GM18951 (cell line): ENCODE results near the gene ADGRD2.

ENCODE experiments used
- POLR2A ChIP-seq: IDR thresholded peaks from 4 replicates; pipeline ENCODE4 v1.6.1; 2011; ENCODE audit warnings: mild to moderate bottlenecking; ENCODE audit not compliant: insufficient read length, insufficient read depth; ENCODE audit errors: extremely low read depth
- in situ Hi-C: fragments of 300-500 bp; cut with MboI; formaldehyde crosslinking; loops from one replicate; pipeline ENCODE4 v1.12.0; 2022; ENCODE audit warnings: low sequenced_read_pairs, mixed read lengths, inconsistent platforms; ENCODE audit not compliant: unreplicated experiment

The ADGRD2 gene

DNA sequence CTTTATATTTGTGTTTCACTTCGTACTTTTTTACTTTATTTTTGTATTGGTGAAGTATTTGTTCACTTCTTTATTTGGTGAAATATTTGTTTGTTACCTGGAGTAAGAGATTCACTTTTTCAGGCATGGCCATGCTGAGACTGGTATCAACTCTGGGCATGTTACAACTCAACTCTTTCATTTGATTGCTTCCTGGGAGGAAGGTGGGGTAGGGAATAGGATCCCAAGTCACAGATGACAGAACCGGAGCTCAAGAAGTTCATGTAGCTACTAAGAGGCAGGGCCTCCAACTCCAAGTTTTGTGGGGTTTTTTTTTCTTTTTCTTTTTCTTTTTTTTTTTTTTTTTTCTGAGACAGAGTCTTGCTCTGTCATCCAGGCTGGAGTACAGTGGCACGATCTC lies 6.1 kb upstream of the ADGRD2 start:
- in situ Hi-C loops: no loop called here
- no peak for TF ChIP-seq POLR2A

GRCh38 chr9:124447297-124447661 lies 3.0 kb upstream of the ADGRD2 start:
- TF ChIP-seq POLR2A: no peak
- in situ Hi-C loops: no loop called here

GRCh38 chr9:124448019-124448418 lies 2.2 kb upstream of the ADGRD2 start:
- no peak for TF ChIP-seq POLR2A
- in situ Hi-C loops: no loop called here

GRCh38 chr9:124449381-124450151 lies 685 bp upstream of the ADGRD2 start:
- no peak for TF ChIP-seq POLR2A
- in situ Hi-C loops: no loop called here

GRCh38 chr9:124450931-124451661 lies 845 bp downstream of the ADGRD2 start:
- TF ChIP-seq POLR2A: no peak
- in situ Hi-C loops: no loop called here

DNA sequence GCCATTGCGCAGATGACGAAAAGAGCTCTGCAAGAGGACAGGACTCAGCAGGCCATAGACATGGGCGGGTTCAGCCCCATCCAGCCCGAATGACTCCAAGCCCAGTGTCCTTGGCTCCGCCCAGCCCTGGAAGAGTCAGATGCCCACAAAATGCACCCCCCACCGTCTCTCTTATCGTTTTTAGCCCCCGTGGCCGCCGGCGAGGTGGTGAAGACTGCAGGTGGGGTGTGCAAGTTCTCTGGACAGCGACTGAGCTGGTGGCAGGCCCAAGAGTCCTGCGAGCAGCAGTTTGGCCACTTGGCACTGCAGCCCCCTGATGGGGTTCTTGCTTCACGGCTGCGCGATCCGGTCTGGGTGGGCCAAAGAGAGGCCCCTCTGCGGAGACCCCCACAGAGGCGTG lies 2.1 kb downstream of the ADGRD2 start:
- TF ChIP-seq POLR2A: no peak
- in situ Hi-C loops: no loop called here

DNA sequence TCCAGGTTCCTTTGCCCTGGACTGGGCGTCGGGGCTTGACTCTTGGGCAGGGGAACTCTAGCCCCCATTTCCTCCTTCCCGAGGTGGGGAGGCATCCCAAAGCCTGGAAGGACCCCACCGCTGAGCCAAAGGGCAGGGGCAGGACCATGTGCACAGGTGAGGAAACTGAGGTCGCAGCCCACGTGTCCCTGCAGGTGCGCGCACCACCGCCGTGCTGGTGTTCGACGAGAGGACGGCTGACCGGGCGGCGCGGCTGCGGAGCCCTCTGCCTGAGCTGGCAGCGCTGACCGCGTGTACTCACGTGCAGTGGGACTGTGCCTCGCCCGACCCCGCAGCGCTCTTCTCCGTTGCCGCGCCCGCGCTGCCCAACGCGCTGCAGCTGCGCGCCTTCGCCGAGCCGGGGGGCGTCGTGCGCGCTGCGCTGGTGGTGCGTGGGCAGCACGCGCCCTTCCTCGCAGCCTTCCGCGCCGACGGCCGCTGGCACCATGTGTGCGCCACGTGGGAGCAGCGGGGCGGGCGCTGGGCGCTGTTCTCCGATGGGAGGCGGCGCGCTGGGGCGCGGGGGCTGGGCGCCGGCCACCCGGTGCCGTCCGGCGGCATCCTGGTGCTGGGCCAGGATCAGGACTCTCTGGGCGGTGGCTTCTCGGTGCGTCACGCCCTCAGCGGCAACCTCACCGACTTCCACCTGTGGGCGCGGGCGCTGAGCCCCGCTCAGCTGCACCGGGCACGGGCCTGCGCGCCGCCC lies 2.8 kb downstream of the ADGRD2 start:
- in situ Hi-C loops: no loop called here
- TF ChIP-seq POLR2A: no peak

GRCh38 chr9:124453586-124454191 lies 3.4 kb downstream of the ADGRD2 start:
- TF ChIP-seq POLR2A: no peak

DNA sequence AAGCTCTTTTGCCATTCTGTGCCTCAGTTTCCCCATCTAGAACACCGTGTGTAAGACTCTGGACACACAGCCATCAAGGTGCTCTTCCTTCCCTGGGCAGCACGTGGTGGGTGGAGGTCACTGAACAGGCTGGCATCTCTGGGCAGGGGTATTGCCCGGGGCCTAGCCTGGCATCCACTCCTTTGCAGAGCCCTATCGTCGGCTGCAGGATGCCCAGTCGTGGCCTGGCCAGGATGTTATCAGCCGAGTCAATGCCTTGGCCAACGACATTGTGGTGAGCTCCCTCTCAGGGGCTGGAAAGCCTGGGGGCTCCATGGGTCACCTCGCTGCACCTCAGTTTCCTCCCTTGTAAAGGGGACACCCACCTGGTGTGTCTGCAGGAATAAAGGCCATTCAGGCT lies 4.0 kb downstream of the ADGRD2 start:
- no peak for TF ChIP-seq POLR2A
- in situ Hi-C loops: no loop called here

More at GRCh38 chr9:124453586-124454191, 3.4 kb downstream of the ADGRD2 start:
- in situ Hi-C loops: no loop called here

DNA sequence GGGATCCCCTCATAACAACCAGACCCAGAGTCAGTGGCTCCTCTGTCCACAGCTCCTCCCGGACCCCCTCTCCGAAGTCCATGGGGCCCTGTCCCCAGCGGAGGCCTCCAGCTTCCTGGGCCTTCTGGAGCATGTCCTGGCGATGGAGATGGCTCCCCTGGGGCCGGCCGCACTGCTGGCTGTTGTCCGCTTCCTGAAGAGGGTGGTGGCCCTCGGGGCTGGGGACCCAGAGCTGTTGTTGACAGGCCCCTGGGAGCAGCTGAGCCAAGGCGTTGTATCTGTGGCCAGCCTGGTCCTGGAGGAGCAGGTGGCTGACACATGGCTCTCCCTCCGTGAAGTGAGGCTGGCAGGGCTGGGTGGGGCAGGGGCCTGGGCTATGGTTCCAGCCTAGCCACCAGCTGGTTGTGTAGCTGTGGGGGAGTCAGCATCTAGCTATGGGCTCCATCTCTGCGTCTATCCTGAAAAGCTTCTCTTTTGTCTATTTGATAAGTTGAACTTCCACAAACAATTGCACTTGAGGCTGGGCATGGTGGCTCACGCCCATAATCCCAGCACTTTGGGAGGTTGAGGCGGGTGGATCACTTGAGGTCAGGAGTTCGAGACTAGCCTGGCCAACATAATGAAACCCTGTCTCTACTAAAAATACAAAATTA lies 4.7 kb downstream of the ADGRD2 start:
- no peak for TF ChIP-seq POLR2A
- in situ Hi-C loops: no loop called here

DNA sequence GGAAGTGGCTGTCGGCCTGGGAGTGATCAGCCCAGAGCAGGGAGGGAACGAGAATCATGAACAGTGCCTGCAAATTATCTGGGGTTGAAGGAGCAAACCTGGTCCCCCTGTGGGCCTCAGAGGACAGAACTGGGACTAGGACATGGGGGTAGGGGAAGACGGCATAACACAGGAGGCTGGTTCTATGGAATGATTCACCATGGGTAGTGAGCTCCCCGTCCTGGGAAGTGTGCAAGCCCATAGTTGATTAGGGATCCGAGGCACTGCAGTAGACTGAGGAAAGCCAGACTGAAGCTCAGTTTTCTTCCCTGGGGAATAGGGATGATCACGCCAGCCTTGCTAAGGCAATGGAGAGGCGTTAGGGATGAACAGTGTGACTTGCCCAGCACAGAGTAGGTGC lies 5.6 kb downstream of the ADGRD2 start:
- TF ChIP-seq POLR2A: no peak
- in situ Hi-C loops: no loop called here

GRCh38 chr9:124456341-124457078 lies 6.3 kb downstream of the ADGRD2 start:
- no peak for TF ChIP-seq POLR2A
- in situ Hi-C loops: no loop called here
